Suprapubic skin (tissue), 4 donors: ENCODE data around the gene ACP7. TPM values are rescaled to one million over a fixed set of nuclear protein-coding genes. Genes with fewer than 3 reads are reported as not detected.

ENCODE experiments used
- DNase-seq, 2 donors: peaks; one replicate each; pipeline ENCODE4 v3.0.0-alpha.2; 2019; ENCODE audit warnings: low spot score in 2 of 2
- H3K27ac ChIP-seq: fragments of 200-600 bp; sonication (generic); one replicate; pipeline ENCODE4 v1.5.1; 2019
- H3K27me3 ChIP-seq: fragments of 200-600 bp; sonication (generic); one replicate; pipeline ENCODE4 v1.5.1; 2019
- H3K36me3 ChIP-seq: fragments of 200-600 bp; sonication (generic); one replicate; pipeline ENCODE4 v1.5.1; 2019
- H3K4me1 ChIP-seq: fragments of 200-600 bp; sonication (generic); one replicate; pipeline ENCODE4 v1.5.1; 2019
- H3K4me3 ChIP-seq: fragments of 200-600 bp; sonication (generic); one replicate; pipeline ENCODE4 v1.5.1; 2019; ENCODE audit warnings: mild to moderate bottlenecking
- H3K9me3 ChIP-seq: fragments of 200-600 bp; sonication (generic); one replicate; pipeline ENCODE4 v1.5.1; 2019
- EP300 ChIP-seq: sonication (generic); formaldehyde crosslinking; IDR thresholded peaks from one replicate; pipeline ENCODE4 v1.6.1; 2017; ENCODE audit warnings: antibody characterized with exemption
- POLR2A ChIP-seq, 2 donors: fragments of 450-650 bp; IDR thresholded peaks; one replicate each; pipeline ENCODE4 v1.6.1; 2017; ENCODE audit warnings: antibody characterized with exemption in 2 of 2, mild to moderate bottlenecking in 2 of 2, moderate library complexity in 2 of 2
- POLR2AphosphoS5 ChIP-seq, 3 donors: sonication (generic); formaldehyde crosslinking; IDR thresholded peaks; one replicate each; pipeline ENCODE4 v1.6.1; 2017; ENCODE audit warnings: antibody characterized with exemption in 3 of 3
- WGBS: methylation state at CpG from one replicate; pipeline ENCODE4 v1.1.5; 2018; 5-methylcytosine and 5-hydroxymethylcytosine counted together
- total RNA-seq, 4 donors: library from RNA; depleted of rRNA; stranded (reverse); fragments of >200 nt; gene quantifications; one replicate each; pipeline ENCODE4 v1.1.0, GENCODE V29; 2016
- TF ChIP-seq, protein P1 (sequence below), 2 donors: fragments of 200-600 bp in 1 of 2; fragments of 450-650 bp in 1 of 2; sonication (generic) in 1 of 2; IDR thresholded peaks; one replicate each; pipeline ENCODE4 v1.5.1; 2016 to 2019; ENCODE audit warnings: antibody characterized with exemption in 2 of 2, mild to moderate bottlenecking in 1 of 2, moderate library complexity in 1 of 2

ACP7 gene
- total RNA-seq, 4 donors from 2014 or later = 15.0 to 24.1 (median 18.0) TPM

DNA sequence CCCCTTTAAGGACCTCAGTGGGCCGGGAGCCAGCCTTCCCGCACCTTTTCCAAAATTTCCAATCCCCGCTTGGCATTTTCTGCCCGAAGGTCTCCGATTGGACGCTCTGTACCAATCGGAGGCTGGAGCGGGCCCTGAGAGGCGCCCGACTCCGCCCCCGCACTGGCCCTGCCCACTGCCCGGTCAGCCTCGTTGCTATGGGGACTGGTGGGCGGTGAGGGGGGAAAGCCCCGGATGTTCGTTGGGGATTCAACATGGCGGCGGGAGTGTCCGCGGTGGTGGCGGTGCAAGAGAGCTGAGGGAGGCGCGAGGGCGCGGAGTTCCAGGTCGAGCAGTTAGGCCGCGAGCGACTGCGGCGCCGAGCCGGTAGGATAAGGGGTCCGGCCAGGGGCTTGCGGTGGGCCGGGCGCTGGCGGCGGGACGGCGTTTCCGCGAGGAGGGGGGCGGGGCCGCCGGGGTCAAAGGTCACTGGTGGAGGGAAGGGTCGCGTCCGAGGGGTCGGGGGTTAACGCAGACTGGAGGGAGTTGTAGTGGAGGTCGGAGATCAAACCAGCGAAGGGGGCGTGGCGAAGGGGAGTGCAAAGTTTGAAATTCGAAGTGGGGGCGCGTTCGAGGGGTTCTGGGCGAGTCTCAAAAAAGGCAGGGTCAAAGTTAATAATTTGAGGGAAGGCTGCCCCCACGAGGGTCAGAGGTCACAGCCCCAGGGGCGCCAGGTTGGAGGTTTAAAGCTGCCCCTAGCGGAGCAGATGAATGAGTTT is 41.6 kb downstream of the ACP7 start, which contains the start of gene PAK4:
TSS of gene PAK4 (plus strand) at position 233 of the 758 bp plus-strand sequence. CDS start 43,768 bp downstream, outside the sequence.
- 1% methylated on average over 43 of the region's 64 CpGs for WGBS
- Histone ChIP-seq H3K36me3 (no peaks in the 10 kb centered on the region), H3K4me1 (peaks cover 69% of the 10 kb centered on the region)

DNA sequence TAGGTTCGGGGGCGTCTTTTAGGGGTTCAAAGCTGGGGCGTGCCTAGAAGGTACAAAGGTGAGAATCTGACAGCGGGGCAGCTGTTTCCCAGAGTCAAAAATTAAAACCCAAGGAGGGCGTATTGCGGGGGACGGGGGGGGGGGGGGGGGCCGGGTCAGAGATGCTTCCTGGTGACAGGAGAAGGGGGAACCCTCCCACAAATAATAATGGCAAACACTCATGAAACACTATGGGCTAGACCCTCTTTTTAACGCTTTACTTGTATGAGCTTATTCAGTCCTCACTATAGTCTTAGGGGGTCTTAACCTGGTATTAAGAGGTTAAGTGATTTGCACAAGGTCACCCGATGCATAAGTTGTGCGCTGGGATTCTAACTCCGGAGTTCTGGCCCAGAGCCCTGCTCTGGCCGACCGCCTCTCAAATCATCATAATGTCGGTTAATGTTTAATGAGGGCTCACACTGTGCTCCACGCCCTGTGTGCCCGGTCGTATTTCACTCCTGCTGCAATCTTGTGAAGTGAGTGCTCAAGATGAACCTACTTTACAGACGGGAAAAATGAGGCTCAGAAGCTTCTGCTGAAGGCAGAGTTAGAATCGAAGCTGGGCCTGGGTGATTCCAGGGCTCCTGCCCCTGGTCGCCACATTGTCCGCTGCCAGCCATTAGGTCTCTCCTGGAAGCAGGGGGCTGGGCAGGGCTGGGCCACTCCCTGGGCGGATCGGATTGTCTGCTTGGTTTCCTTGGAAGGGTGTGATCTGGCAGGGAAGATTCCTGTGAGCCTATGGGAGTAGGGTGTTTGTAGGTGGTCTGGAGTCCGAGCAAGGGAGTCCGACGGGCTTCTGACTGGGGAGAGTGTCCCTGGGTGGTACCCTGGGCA is 42.4 kb downstream of the ACP7 start:
- 5% methylated on average over 19 of the region's 27 CpGs for WGBS
- Histone ChIP-seq H3K4me3 (peak overlapping the region; percentile 94), H3K27ac (peak overlapping the region; percentile 89), H3K27me3 (no peaks in the 10 kb centered on the region), H3K36me3 (no peaks in the 10 kb centered on the region), H3K9me3 (no peaks in the 10 kb centered on the region), H3K4me1 (peaks cover 77% of the 10 kb centered on the region)
- DNase-seq = no peak
- TF ChIP-seq, protein P1, sequence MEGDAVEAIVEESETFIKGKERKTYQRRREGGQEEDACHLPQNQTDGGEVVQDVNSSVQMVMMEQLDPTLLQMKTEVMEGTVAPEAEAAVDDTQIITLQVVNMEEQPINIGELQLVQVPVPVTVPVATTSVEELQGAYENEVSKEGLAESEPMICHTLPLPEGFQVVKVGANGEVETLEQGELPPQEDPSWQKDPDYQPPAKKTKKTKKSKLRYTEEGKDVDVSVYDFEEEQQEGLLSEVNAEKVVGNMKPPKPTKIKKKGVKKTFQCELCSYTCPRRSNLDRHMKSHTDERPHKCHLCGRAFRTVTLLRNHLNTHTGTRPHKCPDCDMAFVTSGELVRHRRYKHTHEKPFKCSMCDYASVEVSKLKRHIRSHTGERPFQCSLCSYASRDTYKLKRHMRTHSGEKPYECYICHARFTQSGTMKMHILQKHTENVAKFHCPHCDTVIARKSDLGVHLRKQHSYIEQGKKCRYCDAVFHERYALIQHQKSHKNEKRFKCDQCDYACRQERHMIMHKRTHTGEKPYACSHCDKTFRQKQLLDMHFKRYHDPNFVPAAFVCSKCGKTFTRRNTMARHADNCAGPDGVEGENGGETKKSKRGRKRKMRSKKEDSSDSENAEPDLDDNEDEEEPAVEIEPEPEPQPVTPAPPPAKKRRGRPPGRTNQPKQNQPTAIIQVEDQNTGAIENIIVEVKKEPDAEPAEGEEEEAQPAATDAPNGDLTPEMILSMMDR (IDR thresholded peaks at IDR 0.05) = no peak
- peak in 1 of 3 donors; percentile 42 for TF ChIP-seq POLR2AphosphoS5 (IDR thresholded peaks at IDR 0.05)
- no peak for TF ChIP-seq EP300

More for the DNA sequence above, 41.6 kb downstream of the ACP7 start, which contains the start of gene PAK4:
- Histone ChIP-seq H3K4me3 (peak within 1 kb of the TSS; percentile 94), H3K27ac (peak within 1 kb of the TSS; percentile 89), H3K9me3 (no peaks in the 10 kb centered on the region), H3K27me3 (peaks cover 3% of the 10 kb centered on the region)
- peak; percentile 98 to 99 for DNase-seq
- no peak for TF ChIP-seq EP300
- TF ChIP-seq POLR2A (IDR thresholded peaks at IDR 0.05) = peak in 1 of 2 donors; percentile 23
- TF ChIP-seq, protein P1 (IDR thresholded peaks at IDR 0.05) = no peak
- TF ChIP-seq POLR2AphosphoS5 (IDR thresholded peaks at IDR 0.05) = peak in 2 of 3 donors; percentile 38 to 50

DNA sequence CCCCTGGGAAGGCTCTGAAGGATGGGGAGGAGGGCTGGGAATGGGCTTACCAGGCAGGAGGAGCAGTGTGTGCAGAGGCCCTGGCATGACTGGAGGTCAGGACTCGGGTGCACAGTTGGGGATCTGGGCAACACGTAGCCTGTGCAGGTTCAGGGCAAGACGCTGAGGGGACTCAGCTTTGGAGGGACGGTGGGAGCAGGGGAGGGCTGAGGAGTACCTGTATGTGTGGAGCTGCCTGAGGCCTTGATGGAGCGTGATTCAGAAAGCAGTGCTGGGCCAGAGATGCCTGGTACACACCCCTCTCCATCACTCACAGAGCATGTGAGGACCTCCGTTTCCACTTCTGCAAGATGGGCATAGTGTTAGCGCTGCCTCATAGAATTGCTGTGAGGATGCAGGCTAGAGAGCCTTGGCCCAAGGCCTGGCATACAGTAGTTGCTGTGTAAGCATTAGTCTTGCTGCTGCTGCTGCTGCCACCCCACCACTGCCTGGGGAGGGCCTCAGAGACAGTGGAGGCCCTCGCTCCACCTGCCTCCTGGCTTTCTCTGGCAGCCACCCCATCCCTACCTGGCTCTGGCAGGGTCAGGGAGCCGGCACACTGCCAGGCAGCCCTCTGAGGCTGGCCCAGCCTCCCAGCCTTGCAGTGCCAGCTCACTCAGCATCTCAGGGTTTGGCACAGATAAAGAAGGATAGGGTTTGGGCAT is 43.8 kb downstream of the ACP7 start:
- H3K36me3 ChIP-seq = no peaks in the 10 kb centered on the region
- no peaks in the 10 kb centered on the region for H3K9me3 ChIP-seq
- no peak for DNase-seq
- no peaks in the 10 kb centered on the region for H3K27me3 ChIP-seq
- TF ChIP-seq EP300 = no peak
- TF ChIP-seq POLR2A (IDR thresholded peaks at IDR 0.05) = no peak
- TF ChIP-seq, protein P1 (IDR thresholded peaks at IDR 0.05) = no peak
- TF ChIP-seq POLR2AphosphoS5 (IDR thresholded peaks at IDR 0.05) = no peak
- H3K4me1 ChIP-seq = peaks cover 79% of the 10 kb centered on the region
- 41% methylated on average over 6 of the region's 9 CpGs for WGBS
- peak overlapping the region; percentile 89 for H3K27ac ChIP-seq
- no peak overlapping the region for H3K4me3 ChIP-seq

DNA sequence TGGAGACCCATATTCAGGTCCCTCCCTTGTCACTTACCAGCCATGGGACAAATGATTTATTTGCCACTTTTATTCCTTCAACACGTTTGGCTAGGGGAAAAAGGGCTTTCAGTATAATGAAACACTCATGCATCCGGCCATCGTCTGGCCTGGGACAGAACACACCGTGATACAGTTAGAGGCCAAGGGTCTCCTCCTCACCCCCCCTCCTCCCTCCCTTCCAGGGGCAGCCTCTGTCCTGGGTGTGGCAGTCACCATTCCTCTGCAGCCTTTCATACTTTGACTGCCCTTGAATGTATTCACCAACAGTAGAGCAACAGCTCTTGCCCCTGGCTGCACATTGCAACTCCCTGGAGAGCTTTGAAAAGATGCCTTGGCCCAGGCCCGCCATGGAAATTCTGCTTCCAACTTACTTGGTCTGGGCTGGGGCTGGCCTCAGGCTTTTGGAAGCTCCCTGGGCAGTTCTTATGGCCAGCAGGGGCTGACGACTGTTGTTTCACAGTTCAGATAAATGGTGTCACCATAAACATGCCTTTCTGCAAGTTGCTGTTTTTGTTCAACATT is 44.4 kb downstream of the ACP7 start:
- Histone ChIP-seq H3K36me3 (no peaks in the 10 kb centered on the region), H3K27ac (peak overlapping the region; percentile 51), H3K9me3 (no peaks in the 10 kb centered on the region), H3K4me1 (peaks cover 86% of the 10 kb centered on the region), H3K4me3 (no peak overlapping the region), H3K27me3 (no peaks in the 10 kb centered on the region)
- TF ChIP-seq, protein P1 (IDR thresholded peaks at IDR 0.05) = no peak
- no peak for TF ChIP-seq POLR2AphosphoS5 (IDR thresholded peaks at IDR 0.05)
- TF ChIP-seq POLR2A (IDR thresholded peaks at IDR 0.05) = no peak
- no peak for TF ChIP-seq EP300
- WGBS = 26% methylated on average over 5 of the region's 6 CpGs
- no peak for DNase-seq
